T-helper 2 cell treated with Interferon-gamma antibody and Interleukin-4, amounts not matched to agents 5 μg/mL and 100 μg/mL, for 36 hours (primary cell): ENCODE data around the gene STXBP6.

ENCODE experiments used
- DNase-seq: peaks from one replicate; pipeline ENCODE4 v3.0.0; 2021; ENCODE audit warnings: low spot score
- H3K27ac Mint-ChIP-seq: one replicate; pipeline ENCODE4 v1.8.0; 2021; ENCODE audit warnings: mild to moderate bottlenecking, mixed read lengths
- H3K27me3 Mint-ChIP-seq: one replicate; pipeline ENCODE4 v1.8.0; 2021; ENCODE audit warnings: low read depth, mixed read lengths
- H3K36me3 Mint-ChIP-seq: one replicate; pipeline ENCODE4 v1.8.0; 2021; ENCODE audit warnings: low read depth, mixed read lengths
- H3K4me1 Mint-ChIP-seq: one replicate; pipeline ENCODE4 v1.8.0; 2021; ENCODE audit warnings: low read depth, mixed read lengths
- H3K4me3 Mint-ChIP-seq: one replicate; pipeline ENCODE4 v1.8.0; 2022; ENCODE audit warnings: mild to moderate bottlenecking, moderate library complexity, mixed read lengths
- H3K9me3 Mint-ChIP-seq: one replicate; pipeline ENCODE4 v1.8.0; 2021; ENCODE audit warnings: mixed read lengths

The STXBP6 gene

GRCh38 chr14:24928386-24928900 lies 121.5 kb downstream of the STXBP6 start:
- Mint-ChIP-seq H3K9me3 (no peaks in the 10 kb centered on the region), H3K27ac (no peak overlapping the region), H3K27me3 (no peaks in the 10 kb centered on the region), H3K4me1 (no peaks in the 10 kb centered on the region), H3K36me3 (no peaks in the 10 kb centered on the region), H3K4me3 (no peak overlapping the region)
- no peak for DNase-seq

GRCh38 chr14:24927809-24928208 lies 122.1 kb downstream of the STXBP6 start:
- Mint-ChIP-seq H3K9me3 (no peaks in the 10 kb centered on the region), H3K27me3 (no peaks in the 10 kb centered on the region), H3K4me1 (no peaks in the 10 kb centered on the region), H3K36me3 (no peaks in the 10 kb centered on the region), H3K4me3 (no peak overlapping the region), H3K27ac (no peak overlapping the region)
- DNase-seq: no peak

GRCh38 chr14:24925771-24926374 lies 124.1 kb downstream of the STXBP6 start:
- no peak overlapping the region for H3K4me3 Mint-ChIP-seq
- H3K27ac Mint-ChIP-seq: no peak overlapping the region
- H3K4me1 Mint-ChIP-seq: no peaks in the 10 kb centered on the region
- H3K27me3 Mint-ChIP-seq: peaks cover 3% of the 10 kb centered on the region
- no peak for DNase-seq
- H3K36me3 Mint-ChIP-seq: no peaks in the 10 kb centered on the region
- no peaks in the 10 kb centered on the region for H3K9me3 Mint-ChIP-seq

- Mint-ChIP-seq H3K36me3 (no peaks in the 10 kb centered on the region), H3K4me1 (no peaks in the 10 kb centered on the region), H3K27me3 (peaks cover 8% of the 10 kb centered on the region), H3K9me3 (no peaks in the 10 kb centered on the region), H3K4me3 (no peak overlapping the region), H3K27ac (no peak overlapping the region)
- DNase-seq: no peak
Observed at GRCh38 chr14:24924544-24924943, 125.4 kb downstream of the STXBP6 start.

DNA sequence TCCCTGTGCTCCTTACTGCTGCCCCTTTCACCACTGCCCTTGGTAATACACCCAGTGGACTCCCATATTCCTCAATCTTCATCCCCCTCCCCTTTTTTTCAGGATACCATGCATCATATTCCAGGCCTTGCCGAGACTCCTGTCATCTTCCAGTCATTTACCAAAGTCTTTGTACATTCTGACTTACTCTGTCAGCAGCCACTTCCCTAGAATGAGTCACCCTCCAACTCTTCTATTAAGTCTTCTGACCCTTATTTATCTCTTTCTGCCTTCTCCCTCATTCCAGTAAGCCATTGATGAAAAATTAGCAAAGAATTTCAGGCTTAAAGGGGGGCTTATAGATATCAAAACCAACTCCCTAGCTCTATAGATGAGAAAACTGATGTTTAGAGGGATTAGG lies 128.0 kb downstream of the STXBP6 start:
- DNase-seq: no peak
- Mint-ChIP-seq H3K9me3 (no peaks in the 10 kb centered on the region), H3K27ac (no peak overlapping the region), H3K4me3 (no peak overlapping the region), H3K36me3 (no peaks in the 10 kb centered on the region), H3K27me3 (peaks cover 15% of the 10 kb centered on the region), H3K4me1 (no peaks in the 10 kb centered on the region)

GRCh38 chr14:24920265-24921075 lies 129.5 kb downstream of the STXBP6 start:
- Mint-ChIP-seq H3K4me3 (no peak overlapping the region), H3K27ac (no peak overlapping the region), H3K36me3 (no peaks in the 10 kb centered on the region), H3K9me3 (no peaks in the 10 kb centered on the region), H3K27me3 (peaks cover 20% of the 10 kb centered on the region), H3K4me1 (no peaks in the 10 kb centered on the region)
- DNase-seq: no peak

DNA sequence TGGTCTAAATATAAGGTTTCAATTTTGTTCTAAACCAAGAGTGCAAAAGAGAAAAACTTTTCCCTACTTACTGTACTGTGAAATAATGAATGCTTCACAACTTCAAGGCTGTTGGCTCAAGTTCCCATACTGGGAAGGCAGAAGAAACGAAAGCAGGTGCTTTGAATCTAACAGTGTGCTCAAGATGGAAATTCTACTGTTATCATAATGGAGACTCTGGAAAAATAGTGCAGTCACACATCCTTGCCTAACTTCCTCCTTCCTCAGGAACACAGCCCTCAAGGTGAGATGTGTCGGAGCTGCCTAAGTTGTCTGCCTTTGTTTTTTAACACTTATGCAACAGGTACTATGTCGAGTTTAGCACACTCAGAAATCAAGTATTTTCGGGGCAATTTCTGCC lies 131.1 kb downstream of the STXBP6 start:
- H3K27me3 Mint-ChIP-seq: peaks cover 22% of the 10 kb centered on the region
- H3K9me3 Mint-ChIP-seq: no peaks in the 10 kb centered on the region
- no peaks in the 10 kb centered on the region for H3K36me3 Mint-ChIP-seq
- DNase-seq: no peak
- H3K4me1 Mint-ChIP-seq: no peaks in the 10 kb centered on the region
- no peak overlapping the region for H3K27ac Mint-ChIP-seq
- no peak overlapping the region for H3K4me3 Mint-ChIP-seq

DNA sequence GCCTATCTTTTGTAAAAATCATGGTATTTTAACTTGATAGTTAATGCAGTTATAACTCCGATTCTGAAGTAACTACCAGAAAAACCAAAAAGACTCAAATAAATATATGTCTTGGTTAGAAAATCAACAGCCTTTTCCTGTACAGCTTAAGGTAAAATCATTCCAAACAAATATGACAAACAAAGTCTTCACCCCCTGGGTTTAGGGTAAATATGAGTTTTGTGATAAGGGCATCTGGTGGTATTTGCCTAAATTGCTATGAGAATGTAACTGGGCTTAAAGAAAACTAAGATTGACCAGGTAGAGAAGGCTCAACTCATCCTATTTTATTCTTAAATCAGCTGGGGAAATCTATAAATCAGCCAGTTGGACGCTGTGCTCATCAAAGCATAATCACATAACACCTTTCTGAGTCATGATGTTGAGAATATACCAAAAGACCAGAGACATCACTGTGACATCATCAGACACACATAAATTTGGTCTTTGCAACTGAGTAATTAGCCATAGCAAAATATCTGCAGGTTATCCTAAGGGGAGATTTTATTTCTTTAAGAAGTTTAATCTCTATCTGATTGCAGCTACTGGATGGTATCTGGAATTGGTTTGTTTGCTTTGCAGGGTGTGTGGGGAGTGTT lies 133.9 kb downstream of the STXBP6 start:
- Mint-ChIP-seq H3K27ac (no peak overlapping the region), H3K4me3 (no peak overlapping the region), H3K9me3 (no peaks in the 10 kb centered on the region), H3K27me3 (peaks cover 19% of the 10 kb centered on the region), H3K4me1 (no peaks in the 10 kb centered on the region), H3K36me3 (no peaks in the 10 kb centered on the region)
- DNase-seq: no peak

- Mint-ChIP-seq H3K27ac (no peak overlapping the region), H3K9me3 (no peaks in the 10 kb centered on the region), H3K4me1 (no peaks in the 10 kb centered on the region), H3K4me3 (no peak overlapping the region), H3K36me3 (no peaks in the 10 kb centered on the region), H3K27me3 (peaks cover 17% of the 10 kb centered on the region)
- DNase-seq: no peak
Observed at GRCh38 chr14:24915403-24915921, 134.5 kb downstream of the STXBP6 start.

DNA sequence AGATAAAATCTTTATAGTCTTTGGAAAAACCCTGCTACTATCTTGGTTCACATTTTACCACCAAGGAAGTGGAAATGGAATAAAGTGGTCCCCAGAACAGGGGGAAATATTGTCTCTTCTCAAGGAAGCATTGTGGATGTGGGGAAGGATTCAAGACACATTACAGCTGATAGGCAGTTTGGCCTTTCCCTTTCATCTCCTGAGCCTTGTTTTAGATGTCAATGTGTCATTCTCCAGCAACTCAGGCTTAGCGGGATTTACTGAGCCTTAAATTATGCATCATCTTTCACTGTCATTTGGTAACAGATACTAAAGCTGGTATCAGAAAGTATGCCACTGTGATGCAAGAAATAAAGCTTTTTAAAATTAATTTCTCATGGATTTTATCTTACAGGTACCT lies 136.2 kb downstream of the STXBP6 start:
- Mint-ChIP-seq H3K9me3 (no peaks in the 10 kb centered on the region), H3K4me1 (no peaks in the 10 kb centered on the region), H3K27me3 (peaks cover 14% of the 10 kb centered on the region), H3K4me3 (no peak overlapping the region), H3K36me3 (no peaks in the 10 kb centered on the region), H3K27ac (no peak overlapping the region)
- DNase-seq: no peak

- Mint-ChIP-seq H3K9me3 (no peaks in the 10 kb centered on the region), H3K36me3 (no peaks in the 10 kb centered on the region)
- DNase-seq: no peak
Observed at GRCh38 chr14:24913021-24913420, 136.9 kb downstream of the STXBP6 start.

DNA sequence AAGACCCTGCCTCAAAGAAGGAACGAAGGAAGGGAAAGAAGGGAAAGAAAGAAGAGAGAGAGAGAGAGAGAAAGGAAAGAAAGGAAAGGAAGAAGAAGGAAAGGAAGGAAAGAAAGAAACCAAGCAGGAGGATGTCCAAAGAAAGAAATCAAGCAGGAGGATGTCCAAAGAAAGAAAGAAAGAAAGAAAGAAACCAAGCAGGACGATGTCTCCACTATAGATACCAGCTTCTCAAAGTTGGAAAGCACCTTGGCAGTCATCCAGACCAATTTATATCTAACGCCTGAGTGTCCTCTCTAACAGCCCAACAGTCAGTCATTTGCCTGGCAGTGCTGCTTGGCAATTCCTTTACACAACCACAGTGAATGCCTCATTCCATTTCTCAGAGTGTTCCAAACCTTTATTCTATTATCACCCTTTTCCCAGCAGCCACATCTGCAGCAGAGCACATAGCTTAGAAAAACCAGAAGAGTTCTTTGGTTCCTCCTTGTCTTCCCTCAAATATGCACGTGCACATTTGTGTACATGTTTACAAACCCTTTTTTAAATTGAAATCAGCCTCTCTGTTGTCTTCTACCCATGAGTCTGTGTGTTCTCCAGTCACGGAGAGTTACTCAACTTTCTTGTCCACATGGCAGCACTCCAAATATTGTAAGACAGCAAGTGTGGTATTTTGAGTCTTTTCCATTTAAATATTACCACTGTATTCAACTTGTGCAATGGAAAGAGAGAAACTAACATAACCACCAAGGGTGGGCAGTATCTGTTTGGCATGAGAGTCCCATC lies 138.4 kb downstream of the STXBP6 start:
- H3K4me3 Mint-ChIP-seq: no peak overlapping the region
- H3K4me1 Mint-ChIP-seq: no peaks in the 10 kb centered on the region
- DNase-seq: no peak
- no peak overlapping the region for H3K27ac Mint-ChIP-seq
- H3K36me3 Mint-ChIP-seq: no peaks in the 10 kb centered on the region
- peaks cover 8% of the 10 kb centered on the region for H3K27me3 Mint-ChIP-seq
- no peaks in the 10 kb centered on the region for H3K9me3 Mint-ChIP-seq

More at GRCh38 chr14:24913021-24913420, 136.9 kb downstream of the STXBP6 start:
- H3K4me3 Mint-ChIP-seq: no peak overlapping the region
- H3K27me3 Mint-ChIP-seq: peaks cover 12% of the 10 kb centered on the region
- no peak overlapping the region for H3K27ac Mint-ChIP-seq
- no peaks in the 10 kb centered on the region for H3K4me1 Mint-ChIP-seq

DNA sequence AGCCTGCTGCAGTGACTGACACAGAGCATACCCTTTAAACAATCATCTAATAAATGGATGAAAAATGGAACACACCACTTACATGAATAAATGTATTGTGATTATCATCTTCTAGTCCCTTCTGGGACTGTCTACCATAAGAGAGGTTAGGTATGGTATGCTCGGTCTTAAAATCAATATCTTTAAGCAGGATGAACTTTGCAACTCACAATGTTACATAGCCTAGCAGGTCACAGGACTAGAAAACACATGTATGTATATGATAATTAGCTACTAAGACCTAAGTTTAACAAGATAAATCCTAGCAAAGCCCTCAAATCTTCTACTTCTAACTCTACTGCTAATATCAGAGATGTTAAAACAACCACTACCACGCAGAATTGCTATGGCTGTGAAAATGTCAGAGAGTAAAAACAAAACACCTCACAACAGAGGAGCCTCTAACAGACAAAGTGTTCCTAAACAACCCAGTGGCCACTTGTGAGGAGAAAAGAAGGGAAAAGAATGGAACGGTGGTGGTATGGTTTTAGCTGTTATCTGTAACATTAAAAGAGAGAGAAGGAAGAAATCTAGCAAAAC lies 139.4 kb downstream of the STXBP6 start:
- H3K27ac Mint-ChIP-seq: no peak overlapping the region
- no peaks in the 10 kb centered on the region for H3K9me3 Mint-ChIP-seq
- H3K27me3 Mint-ChIP-seq: peaks cover 5% of the 10 kb centered on the region
- no peak for DNase-seq
- H3K4me1 Mint-ChIP-seq: no peaks in the 10 kb centered on the region
- H3K4me3 Mint-ChIP-seq: no peak overlapping the region
- H3K36me3 Mint-ChIP-seq: no peaks in the 10 kb centered on the region
